Activated B cell treated with CpG ODN at 0.5 μM for 24 hours (primary cell): ENCODE measurements around the gene RIT1. TPM values are rescaled to one million over a fixed set of nuclear protein-coding genes. Genes with fewer than 3 reads are reported as not detected.

Experiments
- ATAC-seq: fragments of 200-7000 bp; cut with Tn5 transposase; one replicate; pipeline ENCODE4 v1.10.0; 2021; ENCODE audit warnings: low read depth, mild to moderate bottlenecking, moderate library complexity
- CTCF ChIA-PET: fragments of 350-600 bp; sonication (Branson Sonifier 250); formaldehyde crosslinking; loops from one replicate; lab custom pipeline; 2021; ENCODE audit warnings: antibody characterized with exemption; lab: Charles Lee
- POLR2A ChIA-PET: fragments of 350-600 bp; sonication (Branson Sonifier 250); formaldehyde crosslinking; loops from one replicate; lab custom pipeline; 2021; ENCODE audit warnings: antibody characterized with exemption; lab: Charles Lee
- DNase-seq: peaks from one replicate; pipeline ENCODE4 v3.0.0; 2022
- H3K27ac Mint-ChIP-seq: one replicate; pipeline ENCODE4 v1.8.0; 2020; ENCODE audit warnings: mixed read lengths
- H3K27me3 Mint-ChIP-seq: one replicate; pipeline ENCODE4 v1.8.0; 2021; ENCODE audit warnings: mixed read lengths
- H3K36me3 Mint-ChIP-seq: one replicate; pipeline ENCODE4 v1.8.0; 2021; ENCODE audit warnings: low read depth, mixed read lengths
- H3K4me1 Mint-ChIP-seq: one replicate; pipeline ENCODE4 v1.8.0; 2021; ENCODE audit warnings: mixed read lengths
- H3K4me3 Mint-ChIP-seq: one replicate; pipeline ENCODE4 v1.8.0; 2020; ENCODE audit warnings: mild to moderate bottlenecking, mixed read lengths
- H3K9me3 Mint-ChIP-seq: one replicate; pipeline ENCODE4 v1.8.0; 2020; ENCODE audit warnings: mixed read lengths
- CTCF ChIP-seq: fragments of 200-600 bp; IDR thresholded peaks from one replicate; pipeline ENCODE4 v1.8.0; 2022; ENCODE audit warnings: antibody characterized with exemption, mild to moderate bottlenecking
- intact Hi-C: fragments of 100-400 bp; cut with micrococcal nuclease; formaldehyde crosslinking; loops from one replicate; pipeline ENCODE4 v1.15.1; 2024
- total RNA-seq: library from RNA; stranded (reverse); gene quantifications from 2 replicates; pipeline ENCODE4 v1.2.3, GENCODE V29; 2022

RIT1 gene
- total RNA-seq, 1 donor from 2014 or later: 38.6 TPM

- H3K9me3 Mint-ChIP-seq: no peaks in the 10 kb centered on the region
- CTCF ChIA-PET: interaction anchor here (1.0 to 10.0 kb wide), 4 partner anchors 20 to 125 kb away, joined by 4 to 146 read pairs (median 74); partner anchors contain the start of gene ARHGEF2
- intact Hi-C loops: no loop called here
- H3K36me3 Mint-ChIP-seq: peaks cover 6% of the 10 kb centered on the region
- POLR2A ChIA-PET: interaction anchor here (0.5 to 10.8 kb wide), 5 partner anchors 19 to 180 kb away, joined by 3 to 403 read pairs (median 5); partner anchors contain the start of gene ARHGEF2
- peak within 1 kb of the TSS; percentile 45 for H3K4me3 Mint-ChIP-seq
- DNase-seq (peak; percentile 15), ATAC-seq (peak; percentile 6)
- peak within 1 kb of the TSS; percentile 92 for H3K27ac Mint-ChIP-seq
- TF ChIP-seq CTCF: no peak
- peaks cover 79% of the 10 kb centered on the region for H3K4me1 Mint-ChIP-seq
- H3K27me3 Mint-ChIP-seq: no peaks in the 10 kb centered on the region
These were observed 30.1 kb upstream of the RIT1 start, which contains the start of gene RXFP4 for GRCh38 chr1:155940993-155941844. RXFP4 (plus strand) TSS chr1:155941638; CDS start chr1:155941710, 72 bp downstream.

- intact Hi-C loops: no loop called here
These were observed 29.4 kb upstream of the RIT1 start for GRCh38 chr1:155940482-155940992.

GRCh38 chr1:155938220-155938627, 27.1 kb upstream of the RIT1 start:
- ChIA-PET POLR2A (interaction anchor here (1.0 to 10.8 kb wide), 6 partner anchors 8 to 52 kb away, joined by 3 to 403 read pairs (median 9); partner anchors contain the start of gene ARHGEF2), CTCF (interaction anchor here (0.6 to 10.0 kb wide), 16 partner anchors 8 to 128 kb away, joined by 3 to 146 read pairs (median 6); partner anchors contain the start of gene ARHGEF2)
- no peak for TF ChIP-seq CTCF
- Mint-ChIP-seq H3K27me3 (no peaks in the 10 kb centered on the region), H3K4me1 (peaks cover 49% of the 10 kb centered on the region), H3K27ac (peak overlapping the region; percentile 64), H3K36me3 (peaks cover 3% of the 10 kb centered on the region), H3K4me3 (no peak overlapping the region), H3K9me3 (no peaks in the 10 kb centered on the region)
- intact Hi-C loops: loop anchor here (1.0 kb wide), 4 partner anchors 8 to 128 kb away; no protein-coding TSS in a partner anchor
- DNase-seq: no peak
- no peak for ATAC-seq

More at GRCh38 chr1:155940482-155940992, 29.4 kb upstream of the RIT1 start:
- no peaks in the 10 kb centered on the region for H3K9me3 Mint-ChIP-seq
- DNase-seq (peak; percentile 15), ATAC-seq (peak; percentile 18)
- peak overlapping the region; percentile 45 for H3K4me3 Mint-ChIP-seq
- TF ChIP-seq CTCF: no peak
- POLR2A ChIA-PET: interaction anchor here (0.5 to 10.8 kb wide), 6 partner anchors 9 to 181 kb away, joined by 3 to 403 read pairs (median 5); partner anchors contain the start of gene ARHGEF2
- peaks cover 3% of the 10 kb centered on the region for H3K36me3 Mint-ChIP-seq
- H3K27ac Mint-ChIP-seq: peak overlapping the region; percentile 86
- CTCF ChIA-PET: interaction anchor here (1.0 to 10.0 kb wide), 6 partner anchors 15 to 126 kb away, joined by 3 to 146 read pairs (median 12); partner anchors contain the start of gene ARHGEF2
- peaks cover 72% of the 10 kb centered on the region for H3K4me1 Mint-ChIP-seq
- H3K27me3 Mint-ChIP-seq: no peaks in the 10 kb centered on the region

- peaks cover 28% of the 10 kb centered on the region for H3K36me3 Mint-ChIP-seq
- no peaks in the 10 kb centered on the region for H3K9me3 Mint-ChIP-seq
- ATAC-seq (no peak), DNase-seq (no peak)
- TF ChIP-seq CTCF: no peak
- no peak overlapping the region for H3K4me3 Mint-ChIP-seq
- ChIA-PET POLR2A (interaction anchor here (0.7 to 3.8 kb wide), 16 partner anchors 9 to 348 kb away, joined by 3 to 85 read pairs (median 7); partner anchors contain the start of genes ARHGEF2, PMF1, SMG5 and SSR2), CTCF (interaction anchor here (1.7 to 5.7 kb wide), 4 partner anchors 10 to 55 kb away, joined by 6 to 52 read pairs (median 8); no protein-coding TSS in a partner anchor)
- H3K4me1 Mint-ChIP-seq: peaks cover 47% of the 10 kb centered on the region
- no peaks in the 10 kb centered on the region for H3K27me3 Mint-ChIP-seq
- no peak overlapping the region for H3K27ac Mint-ChIP-seq
- intact Hi-C loops: loop anchor here (1.0 kb wide), 7 partner anchors 11 to 403 kb away; partner anchors contain the start of genes ARHGEF2, CCT3, LAMTOR2 and RIT1
These were observed 23.9 kb upstream of the RIT1 start for GRCh38 chr1:155934936-155935590.
